Measurements from ENCODE around the gene GAPVD1. TPM values are rescaled to one million over a fixed set of nuclear protein-coding genes. Genes with fewer than 3 reads are reported as not detected.

The GAPVD1 gene
- total RNA-seq, 1 experiment from 2014 or later: 70.3 TPM

DNA sequence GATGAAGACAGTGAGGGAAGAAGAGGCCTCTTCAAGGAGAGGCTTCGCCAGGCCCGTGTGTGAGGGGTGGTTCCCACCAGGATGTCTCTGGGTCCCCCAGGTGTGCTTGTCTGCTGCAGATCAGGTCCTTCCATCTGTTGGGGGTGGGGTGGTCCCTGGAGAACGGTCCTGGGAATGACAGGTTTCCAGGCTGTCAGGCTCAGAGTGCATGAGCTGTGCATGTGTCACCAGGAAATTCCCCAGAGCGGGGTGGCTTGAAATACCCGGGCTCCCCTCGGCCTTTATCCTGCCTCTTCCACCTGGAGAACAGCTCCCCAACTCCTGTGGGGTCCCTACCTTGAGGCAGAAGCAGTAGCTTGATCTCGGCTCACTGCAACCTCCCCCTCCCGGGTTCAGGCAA, 118.8 kb downstream of the GAPVD1 start:
- H3F3A ChIP-seq (ENCODE audit: insufficient read depth, low read depth): no peaks in the 10 kb centered on the region; the same call in 1 of the 2 replicates
- H3K4me1 ChIP-seq (replicated peaks; ENCODE audit: insufficient read depth): no peaks in the 10 kb centered on the region
- POLR2A ChIA-PET (ENCODE audit: unreplicated experiment): interaction anchor here (1.1 kb wide), 1 partner anchor 139 kb away, joined by 3 read pairs; the partner anchor contains the start of gene HSPA5
- H3K4me3 ChIP-seq: no peak overlapping the region
- H3K27ac ChIP-seq: no peak overlapping the region
- no peaks in the 10 kb centered on the region for H3K79me2 ChIP-seq (ENCODE audit: low read depth)
- CTCF ChIA-PET: interaction anchor here (0.6 kb wide), 1 partner anchor 1142 kb away, joined by 4 read pairs; no protein-coding TSS in a partner anchor
- no peak overlapping the region for H2AFZ ChIP-seq
- no TSS peak for BruUV-seq (replicated peaks)
- no peaks in the 10 kb centered on the region for H3K27me3 ChIP-seq (ENCODE audit: insufficient read depth, low read depth)
- no peaks in the 10 kb centered on the region for H4K20me1 ChIP-seq (ENCODE audit: insufficient read depth)
- no peaks in the 10 kb centered on the region for H3K9me2 ChIP-seq (ENCODE audit: insufficient read depth)
- intact Hi-C loops (cut with micrococcal nuclease; ENCODE audit: unreplicated experiment): no loop called here
- H3K36me3 ChIP-seq (ENCODE audit: low read depth): no peaks in the 10 kb centered on the region
- H3K9me3 ChIP-seq (ENCODE audit: insufficient read depth, low read depth): no peaks in the 10 kb centered on the region
- H3K4me2 ChIP-seq: no peak overlapping the region
- DNase-seq: no peak
- TF ChIP-seq EZH2 (IDR thresholded peaks at IDR 0.05; ENCODE audit: low read depth): no peak
- TF ChIP-seq, protein P1, sequence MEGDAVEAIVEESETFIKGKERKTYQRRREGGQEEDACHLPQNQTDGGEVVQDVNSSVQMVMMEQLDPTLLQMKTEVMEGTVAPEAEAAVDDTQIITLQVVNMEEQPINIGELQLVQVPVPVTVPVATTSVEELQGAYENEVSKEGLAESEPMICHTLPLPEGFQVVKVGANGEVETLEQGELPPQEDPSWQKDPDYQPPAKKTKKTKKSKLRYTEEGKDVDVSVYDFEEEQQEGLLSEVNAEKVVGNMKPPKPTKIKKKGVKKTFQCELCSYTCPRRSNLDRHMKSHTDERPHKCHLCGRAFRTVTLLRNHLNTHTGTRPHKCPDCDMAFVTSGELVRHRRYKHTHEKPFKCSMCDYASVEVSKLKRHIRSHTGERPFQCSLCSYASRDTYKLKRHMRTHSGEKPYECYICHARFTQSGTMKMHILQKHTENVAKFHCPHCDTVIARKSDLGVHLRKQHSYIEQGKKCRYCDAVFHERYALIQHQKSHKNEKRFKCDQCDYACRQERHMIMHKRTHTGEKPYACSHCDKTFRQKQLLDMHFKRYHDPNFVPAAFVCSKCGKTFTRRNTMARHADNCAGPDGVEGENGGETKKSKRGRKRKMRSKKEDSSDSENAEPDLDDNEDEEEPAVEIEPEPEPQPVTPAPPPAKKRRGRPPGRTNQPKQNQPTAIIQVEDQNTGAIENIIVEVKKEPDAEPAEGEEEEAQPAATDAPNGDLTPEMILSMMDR (conservative IDR thresholded peaks at IDR 0.05): no peak

DNA sequence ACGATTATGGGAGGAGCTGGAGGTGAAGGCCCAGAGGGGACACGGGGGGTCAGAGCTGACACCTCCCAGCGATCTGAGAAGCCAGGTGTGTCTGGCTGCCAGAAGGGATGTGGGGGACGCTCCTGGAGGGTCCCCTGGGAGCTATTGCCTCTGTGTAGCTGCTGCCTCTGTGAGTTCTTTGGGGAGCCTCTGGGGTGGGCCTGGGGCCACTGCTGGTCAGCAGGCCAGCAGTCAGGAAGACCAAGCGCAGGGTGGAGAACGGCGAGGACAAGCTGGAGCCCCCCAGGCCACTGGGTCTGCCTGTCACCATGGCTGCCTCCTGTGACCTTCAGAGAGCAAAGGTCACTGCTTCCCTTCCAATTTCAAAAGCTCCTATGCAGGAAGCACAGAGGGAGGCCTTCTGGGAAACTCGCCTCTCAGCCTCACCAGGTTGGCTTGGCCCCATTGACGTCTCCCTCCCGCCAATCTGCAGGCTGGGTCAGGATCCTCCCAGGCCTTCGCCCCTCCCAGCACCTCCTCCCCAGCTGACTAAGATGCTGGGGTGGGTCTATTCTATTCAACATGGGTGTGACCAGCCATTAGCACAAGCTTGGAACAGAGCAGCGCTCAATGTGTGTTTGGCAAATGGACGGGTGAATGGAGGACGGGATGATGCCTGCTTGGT, 126.4 kb downstream of the GAPVD1 start:
- Histone ChIP-seq H3K9me3 (ENCODE audit: insufficient read depth, low read depth) (no peaks in the 10 kb centered on the region), H3K79me2 (ENCODE audit: low read depth) (no peaks in the 10 kb centered on the region), H3K4me2 (no peak overlapping the region), H4K20me1 (ENCODE audit: insufficient read depth) (no peaks in the 10 kb centered on the region), H3K9me2 (ENCODE audit: insufficient read depth) (no peaks in the 10 kb centered on the region), H3F3A (ENCODE audit: insufficient read depth, low read depth) (no peaks in the 10 kb centered on the region; the same call in 1 of the 2 replicates), H3K4me1 (replicated peaks; ENCODE audit: insufficient read depth) (no peaks in the 10 kb centered on the region), H3K27ac (no peak overlapping the region), H3K27me3 (ENCODE audit: insufficient read depth, low read depth) (no peaks in the 10 kb centered on the region), H3K4me3 (no peak overlapping the region), H3K36me3 (ENCODE audit: low read depth) (no peaks in the 10 kb centered on the region), H2AFZ (no peak overlapping the region)
- no TSS peak for BruUV-seq (replicated peaks)
- TF ChIP-seq EZH2 (IDR thresholded peaks at IDR 0.05; ENCODE audit: low read depth): no peak
- TF ChIP-seq, protein P1 (conservative IDR thresholded peaks at IDR 0.05): no peak
- CTCF ChIA-PET: no interaction called here
- POLR2A ChIA-PET (ENCODE audit: unreplicated experiment): no interaction called here
- no peak for DNase-seq
- intact Hi-C loops (cut with micrococcal nuclease; ENCODE audit: unreplicated experiment): no loop called here

- Histone ChIP-seq H3K9me3 (ENCODE audit: insufficient read depth, low read depth) (no peaks in the 10 kb centered on the region), H3K4me2 (no peak overlapping the region), H3K79me2 (ENCODE audit: low read depth) (no peaks in the 10 kb centered on the region), H3F3A (ENCODE audit: insufficient read depth, low read depth) (no peaks in the 10 kb centered on the region), H3K9me2 (ENCODE audit: insufficient read depth) (no peaks in the 10 kb centered on the region), H3K4me1 (replicated peaks; ENCODE audit: insufficient read depth) (no peaks in the 10 kb centered on the region), H4K20me1 (ENCODE audit: insufficient read depth) (no peaks in the 10 kb centered on the region), H2AFZ (no peak overlapping the region), H3K27ac (no peak overlapping the region), H3K27me3 (ENCODE audit: insufficient read depth, low read depth) (no peaks in the 10 kb centered on the region), H3K36me3 (ENCODE audit: low read depth) (no peaks in the 10 kb centered on the region), H3K4me3 (no peak overlapping the region)
- no TSS peak for BruUV-seq (replicated peaks)
- ChIA-PET POLR2A (ENCODE audit: unreplicated experiment) (no interaction called here), CTCF (no interaction called here)
- intact Hi-C loops (cut with micrococcal nuclease; ENCODE audit: unreplicated experiment): no loop called here
- no peak for DNase-seq
- no peak for TF ChIP-seq EZH2 (IDR thresholded peaks at IDR 0.05; ENCODE audit: low read depth)
- TF ChIP-seq, protein P1 (conservative IDR thresholded peaks at IDR 0.05): no peak
Observed at GRCh38 chr9:125388978-125389377, 127.4 kb downstream of the GAPVD1 start.
